A549 (cell line): ENCODE measurements around the gene LARGE2. TPM values are rescaled to one million over a fixed set of nuclear protein-coding genes. Genes with fewer than 3 reads are reported as not detected.

Source experiments
- ATAC-seq, 2 experiments: fragments of 200-7000 bp in 1 of 2; fragments of >200 bp in 1 of 2; cut with Nextera tagmentation in 1 of 2; cut with Tn5 transposase in 1 of 2; 3 replicates each; pipeline versions ENCODE4 v1.8.0 to v1.9.1; 2018 to 2020; ENCODE audit warnings: mild to moderate bottlenecking in 1 of 2, moderate library complexity in 1 of 2
- CTCF ChIA-PET: fragments of 300-600 bp; sonication (Branson Sonifier 250); formaldehyde crosslinking; extraction: SDS; loops from one replicate; lab custom pipeline; 2021; ENCODE audit warnings: antibody characterized with exemption, inconsistent platforms; lab: Yijun Ruan, JAX
- POLR2A ChIA-PET: fragments of 350-600 bp; formaldehyde crosslinking; extraction: SDS; loops from one replicate; lab custom pipeline; 2021; ENCODE audit warnings: antibody characterized with exemption, inconsistent platforms; lab: Yijun Ruan, JAX
- DNase-seq, 2 experiments: peaks; one replicate each; pipeline versions ENCODE4 v3.0.0 to v3.0.0-alpha.2; 2011 to 2016; ENCODE audit warnings: low read depth in 1 of 2, low spot score in 1 of 2
- FAIRE-seq: peaks from 2 replicates; lab custom pipeline; 2011; peaks lifted over from hg19 to GRCh38; lab: Jason Lieb, UNC
- H3K27ac ChIP-seq, 2 experiments: fragments of >200 bp; sonication (Bioruptor Twin); formaldehyde crosslinking; 3 replicates each; pipeline ENCODE4 v1.5.1; 2016 to 2017
- H3K4me1 ChIP-seq: fragments of >200 bp; sonication (Bioruptor Twin); formaldehyde crosslinking; 3 replicates; pipeline ENCODE4 v1.6.1; 2016
- H3K4me2 ChIP-seq: fragments of >200 bp; sonication (Bioruptor Twin); formaldehyde crosslinking; 3 replicates; pipeline ENCODE4 v1.6.1; 2016
- H3K4me3 ChIP-seq: fragments of >200 bp; sonication (Bioruptor Twin); formaldehyde crosslinking; 3 replicates; pipeline ENCODE4 v1.5.1; 2016
- H3K9me3 ChIP-seq: fragments of >200 bp; sonication (Bioruptor Twin); formaldehyde crosslinking; 3 replicates; pipeline ENCODE4 v1.6.1; 2016
- BHLHE40 ChIP-seq: IDR thresholded peaks from 2 replicates; pipeline ENCODE4 v1.6.1; 2012; ENCODE audit warnings: low read depth, low read length, inconsistent platforms
- E2F6 ChIP-seq: IDR thresholded peaks from 2 replicates; pipeline ENCODE4 v1.6.1; 2012; ENCODE audit warnings: low read depth, borderline replicate concordance
- EHF ChIP-seq: fragments of 250-450 bp; sonication (Bioruptor Pico); IDR thresholded peaks from 2 replicates; pipeline ENCODE4 v1.5.0; 2020; ENCODE audit warnings: mild to moderate bottlenecking
- HOXA7 ChIP-seq: fragments of 250-450 bp; sonication (Bioruptor Pico); IDR thresholded peaks from 2 replicates; pipeline ENCODE4 v1.5.0; 2020; ENCODE audit warnings: mild to moderate bottlenecking, moderate library complexity
- HOXB13 ChIP-seq: fragments of 250-450 bp; sonication (Bioruptor Pico); IDR thresholded peaks from 2 replicates; pipeline ENCODE4 v1.5.0; 2020; ENCODE audit warnings: low read depth, mild to moderate bottlenecking, moderate library complexity
- KDM1A ChIP-seq: fragments of 200-600 bp; sonication (generic); IDR thresholded peaks from 2 replicates; pipeline ENCODE4 v1.6.1; 2016; ENCODE audit warnings: low read depth, mild to moderate bottlenecking
- MAX ChIP-seq: IDR thresholded peaks from 2 replicates; pipeline ENCODE4 v1.6.1; 2012
- MAZ ChIP-seq: fragments of 150-350 bp; IDR thresholded peaks from 2 replicates; pipeline ENCODE4 v1.6.1; 2014; ENCODE audit warnings: antibody characterized with exemption, low read depth, low read length, borderline replicate concordance
- POLR2A ChIP-seq: IDR thresholded peaks from 2 replicates; pipeline ENCODE4 v1.6.1; 2012; ENCODE audit warnings: mild to moderate bottlenecking, low read length
- POLR2AphosphoS2 ChIP-seq: conservative IDR thresholded peaks from 2 replicates; pipeline ENCODE4 v1.6.1; 2012; ENCODE audit warnings: low read length, improper control_type of control experiment, inconsistent platforms
- SMC3 ChIP-seq: fragments of >200 bp; sonication (Bioruptor Twin); formaldehyde crosslinking; IDR thresholded peaks from 3 replicates; pipeline ENCODE4 v1.6.1; 2018; ENCODE audit warnings: inconsistent platforms
- WGBS: methylation state at CpG from one replicate; pipeline ENCODE4 v1.1.6; 2017; ENCODE audit errors: missing lambda C conversion rate; 5-methylcytosine and 5-hydroxymethylcytosine counted together
- polyA plus RNA-seq, 4 experiments: library from polyadenylated mRNA; depleted of rRNA in 3 of 4; stranded (reverse); fragments of >200 nt; fragmentation: RNase III in 1 of 4; extraction: RNeasy Plus Mini Kit Qiagen cat#74134 plus additional on column Dnase treatment in 1 of 4; gene quantifications; 2 replicates in 3 of 4; 3 replicates in 1 of 4; pipeline ENCODE4 v1.2.3, GENCODE V29; 2011 to 2017
- TF ChIP-seq, protein P1 (sequence below): fragments of >200 bp; sonication (Bioruptor Twin); formaldehyde crosslinking; IDR thresholded peaks from 3 replicates; pipeline ENCODE4 v1.5.1; 2016
- TF ChIP-seq, protein P2 (sequence below): fragments of 200-600 bp; sonication (generic); IDR thresholded peaks from 2 replicates; pipeline ENCODE4 v1.6.1; 2016; ENCODE audit warnings: antibody characterized with exemption, mild to moderate bottlenecking, moderate library complexity

Gene LARGE2
- polyA plus RNA-seq, 2 of the 4 experiments (the other 2 are of a cell fraction) = 0.97 to 2.3 TPM

GRCh38 chr11:45927684-45928413 is 5.4 kb downstream of the LARGE2 start (continued):
- TF ChIP-seq, protein P1, sequence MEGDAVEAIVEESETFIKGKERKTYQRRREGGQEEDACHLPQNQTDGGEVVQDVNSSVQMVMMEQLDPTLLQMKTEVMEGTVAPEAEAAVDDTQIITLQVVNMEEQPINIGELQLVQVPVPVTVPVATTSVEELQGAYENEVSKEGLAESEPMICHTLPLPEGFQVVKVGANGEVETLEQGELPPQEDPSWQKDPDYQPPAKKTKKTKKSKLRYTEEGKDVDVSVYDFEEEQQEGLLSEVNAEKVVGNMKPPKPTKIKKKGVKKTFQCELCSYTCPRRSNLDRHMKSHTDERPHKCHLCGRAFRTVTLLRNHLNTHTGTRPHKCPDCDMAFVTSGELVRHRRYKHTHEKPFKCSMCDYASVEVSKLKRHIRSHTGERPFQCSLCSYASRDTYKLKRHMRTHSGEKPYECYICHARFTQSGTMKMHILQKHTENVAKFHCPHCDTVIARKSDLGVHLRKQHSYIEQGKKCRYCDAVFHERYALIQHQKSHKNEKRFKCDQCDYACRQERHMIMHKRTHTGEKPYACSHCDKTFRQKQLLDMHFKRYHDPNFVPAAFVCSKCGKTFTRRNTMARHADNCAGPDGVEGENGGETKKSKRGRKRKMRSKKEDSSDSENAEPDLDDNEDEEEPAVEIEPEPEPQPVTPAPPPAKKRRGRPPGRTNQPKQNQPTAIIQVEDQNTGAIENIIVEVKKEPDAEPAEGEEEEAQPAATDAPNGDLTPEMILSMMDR = no peak
- TF ChIP-seq EHF (no peak), POLR2A (no peak), E2F6 (no peak), BHLHE40 (no peak), KDM1A (no peak), SMC3 (no peak)
- TF ChIP-seq, protein P2, sequence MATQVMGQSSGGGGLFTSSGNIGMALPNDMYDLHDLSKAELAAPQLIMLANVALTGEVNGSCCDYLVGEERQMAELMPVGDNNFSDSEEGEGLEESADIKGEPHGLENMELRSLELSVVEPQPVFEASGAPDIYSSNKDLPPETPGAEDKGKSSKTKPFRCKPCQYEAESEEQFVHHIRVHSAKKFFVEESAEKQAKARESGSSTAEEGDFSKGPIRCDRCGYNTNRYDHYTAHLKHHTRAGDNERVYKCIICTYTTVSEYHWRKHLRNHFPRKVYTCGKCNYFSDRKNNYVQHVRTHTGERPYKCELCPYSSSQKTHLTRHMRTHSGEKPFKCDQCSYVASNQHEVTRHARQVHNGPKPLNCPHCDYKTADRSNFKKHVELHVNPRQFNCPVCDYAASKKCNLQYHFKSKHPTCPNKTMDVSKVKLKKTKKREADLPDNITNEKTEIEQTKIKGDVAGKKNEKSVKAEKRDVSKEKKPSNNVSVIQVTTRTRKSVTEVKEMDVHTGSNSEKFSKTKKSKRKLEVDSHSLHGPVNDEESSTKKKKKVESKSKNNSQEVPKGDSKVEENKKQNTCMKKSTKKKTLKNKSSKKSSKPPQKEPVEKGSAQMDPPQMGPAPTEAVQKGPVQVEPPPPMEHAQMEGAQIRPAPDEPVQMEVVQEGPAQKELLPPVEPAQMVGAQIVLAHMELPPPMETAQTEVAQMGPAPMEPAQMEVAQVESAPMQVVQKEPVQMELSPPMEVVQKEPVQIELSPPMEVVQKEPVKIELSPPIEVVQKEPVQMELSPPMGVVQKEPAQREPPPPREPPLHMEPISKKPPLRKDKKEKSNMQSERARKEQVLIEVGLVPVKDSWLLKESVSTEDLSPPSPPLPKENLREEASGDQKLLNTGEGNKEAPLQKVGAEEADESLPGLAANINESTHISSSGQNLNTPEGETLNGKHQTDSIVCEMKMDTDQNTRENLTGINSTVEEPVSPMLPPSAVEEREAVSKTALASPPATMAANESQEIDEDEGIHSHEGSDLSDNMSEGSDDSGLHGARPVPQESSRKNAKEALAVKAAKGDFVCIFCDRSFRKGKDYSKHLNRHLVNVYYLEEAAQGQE = no peak

GRCh38 chr11:45928535-45929215 is 6.2 kb downstream of the LARGE2 start:
- peaks cover 11% of the 10 kb centered on the region for H3K4me1 ChIP-seq
- H3K4me3 ChIP-seq = no peak overlapping the region
- H3K4me2 ChIP-seq = no peak overlapping the region
- no peak for FAIRE-seq
- TF ChIP-seq HOXA7 (CRISPR knock-in tag) (no peak), POLR2AphosphoS2 (0 out of 2 replicates have a peak, but pooled peaks have one; percentile 37)
- TF ChIP-seq, all 56 proteins: peak for 1
- POLR2A ChIA-PET = interaction anchor here (0.6 to 1.8 kb wide), 2 partner anchors 11 to 193 kb away, joined by 3 to 7 read pairs; partner anchors contain the start of gene PEX16
- Histone ChIP-seq H3K9me3 (no peaks in the 10 kb centered on the region), H3K27ac (no peak overlapping the region)
- WGBS = 90% methylated on average over 13 of the region's 13 CpGs
- DNase-seq = no peak
- CTCF ChIA-PET = interaction anchor here (0.8 to 1.9 kb wide), 3 partner anchors 11 to 78 kb away, joined by 3 to 9 read pairs (median 4); partner anchors contain the start of gene PEX16
- ATAC-seq = no peak

- ATAC-seq (peak; percentile 26 to 41; a peak in 3 of 6 replicates), FAIRE-seq (no peak), DNase-seq (no peak)
- ChIA-PET POLR2A (interaction anchor here (1.8 kb wide), 1 partner anchor 12 kb away, joined by 7 read pairs; the partner anchor contains the start of gene PEX16), CTCF (interaction anchor here (0.7 to 1.5 kb wide), 3 partner anchors 13 to 35 kb away, joined by 3 read pairs; no protein-coding TSS in a partner anchor)
- Histone ChIP-seq H3K27ac (no peak overlapping the region), H3K4me2 (no peak overlapping the region), H3K4me3 (no peak overlapping the region), H3K4me1 (peaks cover 11% of the 10 kb centered on the region), H3K9me3 (no peaks in the 10 kb centered on the region)
- 66% methylated on average over 10 of the region's 10 CpGs for WGBS
- TF ChIP-seq MAZ (no peak), HOXB13 (no peak), MAX (no peak)
Measured at GRCh38 chr11:45929486-45930030, 7.1 kb downstream of the LARGE2 start.
